Stimulated activated naive CD4-positive, alpha-beta T cell treated with Interleukin-2 at 50 U/mL for 16 hours (primary cell): ENCODE measurements around the gene DEFB131A.
A peak's percentile ranks its signal among the peaks of the same experiment; 100 is the strongest.
"Not testable (repeated sequence)": the region's sequence is repeated elsewhere in the genome, so short reads cannot be mapped to it uniquely, and the experiment has no call there.

Source experiments
- DNase-seq: peaks from one replicate; lab custom pipeline; 2025; lab: John Stamatoyannopoulos, UW

Gene DEFB131A

DNA sequence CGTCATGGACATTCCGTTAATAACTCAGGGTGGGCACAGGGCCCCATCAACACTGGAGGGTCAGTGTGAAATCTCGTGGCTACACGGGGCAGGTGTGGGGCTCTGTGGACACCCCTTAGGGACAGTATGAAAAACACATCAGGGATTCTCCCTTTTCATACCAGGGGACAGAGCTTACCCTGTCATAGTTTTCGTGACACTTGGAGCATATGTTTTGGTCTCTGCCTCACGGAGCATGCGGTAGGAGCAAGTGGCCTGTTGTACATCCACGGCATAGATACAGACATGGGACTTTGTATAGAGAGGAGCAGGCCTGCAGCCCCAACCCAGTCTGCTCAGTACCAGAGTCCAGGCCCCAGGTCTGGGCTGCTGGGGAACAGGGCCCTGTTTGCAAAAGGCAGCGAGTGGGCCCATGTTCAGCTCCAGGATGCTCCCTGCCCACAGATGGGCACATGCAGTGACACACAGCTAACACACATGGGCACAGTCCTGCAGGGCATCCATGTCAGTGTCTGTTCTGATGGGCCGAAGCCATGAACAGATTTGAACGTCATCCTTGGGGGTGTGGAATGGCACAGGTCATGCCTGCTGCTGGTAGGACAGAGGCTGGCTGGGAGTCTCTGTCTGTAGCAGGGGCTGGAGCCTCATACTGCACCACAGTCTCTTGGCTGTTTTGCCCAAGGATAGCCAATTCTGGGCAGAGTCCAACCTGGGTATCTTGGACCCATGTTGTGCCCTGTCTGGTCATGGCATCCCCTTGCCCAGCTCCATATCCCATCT, 50.2 kb downstream of the DEFB131A start:
- not testable (repeated sequence) for DNase-seq

GRCh38 chr4:9495443-9495842, 51.2 kb downstream of the DEFB131A start:
- peak; percentile 47 for DNase-seq

- not testable (repeated sequence) for DNase-seq
Observed at GRCh38 chr4:9497575-9498467, 53.6 kb downstream of the DEFB131A start.

DNA sequence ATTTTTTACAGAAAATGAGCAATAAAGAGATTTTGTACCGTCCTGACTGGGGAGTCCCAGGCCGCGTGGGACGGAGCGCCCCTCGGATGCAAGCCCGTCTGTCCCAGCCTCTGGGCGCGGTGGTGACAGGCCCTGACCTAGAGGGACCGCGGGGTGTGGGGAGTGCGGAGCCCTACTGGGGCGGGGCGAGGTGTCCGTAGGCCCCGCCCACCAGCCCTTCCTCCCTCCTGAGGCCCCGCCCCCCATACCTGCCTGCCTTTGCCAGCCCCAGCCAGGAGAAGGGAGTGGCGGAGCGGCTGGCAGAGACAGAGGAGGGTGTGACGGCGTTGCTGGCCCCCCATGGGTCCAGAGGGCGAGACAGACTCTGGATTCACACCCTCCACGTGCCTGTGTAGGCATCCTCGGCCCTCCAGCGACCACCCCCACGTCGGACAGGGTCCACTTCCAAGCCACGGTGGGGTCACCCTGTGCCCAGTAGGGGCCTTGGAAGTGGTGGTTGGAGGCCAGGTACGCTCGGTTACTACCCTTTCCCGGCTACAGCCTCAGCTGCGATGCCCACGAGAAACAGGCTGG, 54.3 kb downstream of the DEFB131A start:
- DNase-seq = not testable (repeated sequence)

- not testable (repeated sequence) for DNase-seq
Observed at GRCh38 chr4:9499974-9500487, 55.8 kb downstream of the DEFB131A start.
